HCT116 (cell line): ENCODE results near the gene ITGA7.

Source experiments
- CTCF ChIP-seq, 3 experiments: fragments of 200-600 bp in 1 of 3; sonication (generic) in 1 of 3; IDR thresholded peaks in 2 of 3; conservative IDR thresholded peaks in 1 of 3; 2 replicates each; pipeline ENCODE4 v1.5.1; 2012 to 2017; ENCODE audit warnings: low read depth in 2 of 3, low read length in 2 of 3, antibody characterized with exemption in 1 of 3, borderline replicate concordance in 1 of 3, control low read depth in 1 of 3, mild to moderate bottlenecking in 1 of 3, mixed read lengths in 1 of 3, mixed run types in 1 of 3, moderate library complexity in 1 of 3; ENCODE audit not compliant: insufficient read depth in 1 of 3
- EZH2 ChIP-seq: fragments of 200-600 bp; sonication (generic); IDR thresholded peaks from 2 replicates; pipeline ENCODE4 v1.6.1; 2017; ENCODE audit warnings: antibody characterized with exemption, mixed run types
- EZH2phosphoT487 ChIP-seq: fragments of 200-600 bp; IDR thresholded peaks from 2 replicates; pipeline ENCODE4 v1.6.1; 2018; ENCODE audit warnings: antibody characterized with exemption, borderline replicate concordance
- POLR2A ChIP-seq: IDR thresholded peaks from 2 replicates; pipeline ENCODE4 v1.7.0; 2011; ENCODE audit warnings: borderline replicate concordance; ENCODE audit not compliant: insufficient read depth, insufficient read length; ENCODE audit errors: extremely low read depth
- SP1 ChIP-seq: IDR thresholded peaks from 2 replicates; pipeline ENCODE4 v1.6.1; 2012; ENCODE audit warnings: low read depth

GRCh38 chr12:55718015-55718414 is 10.3 kb upstream of the ITGA7 start:
- TF ChIP-seq POLR2A, result no peak
- no peak for TF ChIP-seq EZH2
- TF ChIP-seq CTCF (IDR thresholded peaks at IDR 0.05 in 2 of 3, conservative IDR thresholded peaks at IDR 0.05 in 1 of 3; ENCODE audit: borderline replicate concordance in 1 of 3, insufficient read depth in 1 of 3, low read depth in 2 of 3, low read length in 2 of 3), result no peak
- no peak for TF ChIP-seq SP1
- no peak for TF ChIP-seq EZH2phosphoT487
